Measurements from ENCODE around the gene PTPRN2. TPM values are rescaled to one million over a fixed set of nuclear protein-coding genes. Genes with fewer than 3 reads are reported as not detected.

The PTPRN2 gene
- total RNA-seq, 1 donor from 2014 or later, result 32.2 TPM

- Mint-ChIP-seq H3K27me3 (ENCODE audit: low read depth) (peaks cover 2% of the 10 kb centered on the region), H3K36me3 (ENCODE audit: low read depth) (peaks cover 4% of the 10 kb centered on the region), H3K9me3 (peaks cover 8% of the 10 kb centered on the region), H3K4me1 (peaks cover 13% of the 10 kb centered on the region), H3K27ac (ENCODE audit: unreplicated experiment) (no peak overlapping the region), H3K4me3 (no peak overlapping the region)
- TF ChIP-seq, protein P1, sequence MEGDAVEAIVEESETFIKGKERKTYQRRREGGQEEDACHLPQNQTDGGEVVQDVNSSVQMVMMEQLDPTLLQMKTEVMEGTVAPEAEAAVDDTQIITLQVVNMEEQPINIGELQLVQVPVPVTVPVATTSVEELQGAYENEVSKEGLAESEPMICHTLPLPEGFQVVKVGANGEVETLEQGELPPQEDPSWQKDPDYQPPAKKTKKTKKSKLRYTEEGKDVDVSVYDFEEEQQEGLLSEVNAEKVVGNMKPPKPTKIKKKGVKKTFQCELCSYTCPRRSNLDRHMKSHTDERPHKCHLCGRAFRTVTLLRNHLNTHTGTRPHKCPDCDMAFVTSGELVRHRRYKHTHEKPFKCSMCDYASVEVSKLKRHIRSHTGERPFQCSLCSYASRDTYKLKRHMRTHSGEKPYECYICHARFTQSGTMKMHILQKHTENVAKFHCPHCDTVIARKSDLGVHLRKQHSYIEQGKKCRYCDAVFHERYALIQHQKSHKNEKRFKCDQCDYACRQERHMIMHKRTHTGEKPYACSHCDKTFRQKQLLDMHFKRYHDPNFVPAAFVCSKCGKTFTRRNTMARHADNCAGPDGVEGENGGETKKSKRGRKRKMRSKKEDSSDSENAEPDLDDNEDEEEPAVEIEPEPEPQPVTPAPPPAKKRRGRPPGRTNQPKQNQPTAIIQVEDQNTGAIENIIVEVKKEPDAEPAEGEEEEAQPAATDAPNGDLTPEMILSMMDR (conservative IDR thresholded peaks at IDR 0.05), result no peak
- DNase-seq (ENCODE audit: low read depth, low spot score), result no peak
Observed at GRCh38 chr7:158375034-158375433, 212.6 kb downstream of the PTPRN2 start.

- no peak for DNase-seq (ENCODE audit: low read depth, low spot score)
- TF ChIP-seq, protein P1 (conservative IDR thresholded peaks at IDR 0.05), result no peak
- H3K4me3 Mint-ChIP-seq, result no peak overlapping the region
- peaks cover under 1% of the 10 kb centered on the region for H3K27me3 Mint-ChIP-seq (ENCODE audit: low read depth)
- no peak overlapping the region for H3K27ac Mint-ChIP-seq (ENCODE audit: unreplicated experiment)
- H3K36me3 Mint-ChIP-seq (ENCODE audit: low read depth), result peaks cover under 1% of the 10 kb centered on the region
- peaks cover 13% of the 10 kb centered on the region for H3K4me1 Mint-ChIP-seq
- peaks cover 4% of the 10 kb centered on the region for H3K9me3 Mint-ChIP-seq
Observed at GRCh38 chr7:158374586-158374985, 213.0 kb downstream of the PTPRN2 start.

- Mint-ChIP-seq H3K27ac (ENCODE audit: unreplicated experiment) (peak overlapping the region; percentile 45), H3K4me1 (peaks cover 13% of the 10 kb centered on the region), H3K4me3 (no peak overlapping the region), H3K36me3 (ENCODE audit: low read depth) (no peaks in the 10 kb centered on the region), H3K9me3 (peaks cover under 1% of the 10 kb centered on the region), H3K27me3 (ENCODE audit: low read depth) (no peaks in the 10 kb centered on the region)
- no peak for DNase-seq (ENCODE audit: low read depth, low spot score)
- TF ChIP-seq, protein P1 (conservative IDR thresholded peaks at IDR 0.05), result no peak
Observed at GRCh38 chr7:158374146-158374545, 213.5 kb downstream of the PTPRN2 start.

- Mint-ChIP-seq H3K4me1 (peaks cover 13% of the 10 kb centered on the region), H3K4me3 (no peak overlapping the region), H3K36me3 (ENCODE audit: low read depth) (no peaks in the 10 kb centered on the region), H3K9me3 (no peaks in the 10 kb centered on the region), H3K27ac (ENCODE audit: unreplicated experiment) (peak overlapping the region; percentile 45), H3K27me3 (ENCODE audit: low read depth) (no peaks in the 10 kb centered on the region)
- DNase-seq (ENCODE audit: low read depth, low spot score), result no peak
- TF ChIP-seq, protein P1 (conservative IDR thresholded peaks at IDR 0.05), result no peak
Observed at GRCh38 chr7:158373476-158374133, 214.0 kb downstream of the PTPRN2 start.

DNA sequence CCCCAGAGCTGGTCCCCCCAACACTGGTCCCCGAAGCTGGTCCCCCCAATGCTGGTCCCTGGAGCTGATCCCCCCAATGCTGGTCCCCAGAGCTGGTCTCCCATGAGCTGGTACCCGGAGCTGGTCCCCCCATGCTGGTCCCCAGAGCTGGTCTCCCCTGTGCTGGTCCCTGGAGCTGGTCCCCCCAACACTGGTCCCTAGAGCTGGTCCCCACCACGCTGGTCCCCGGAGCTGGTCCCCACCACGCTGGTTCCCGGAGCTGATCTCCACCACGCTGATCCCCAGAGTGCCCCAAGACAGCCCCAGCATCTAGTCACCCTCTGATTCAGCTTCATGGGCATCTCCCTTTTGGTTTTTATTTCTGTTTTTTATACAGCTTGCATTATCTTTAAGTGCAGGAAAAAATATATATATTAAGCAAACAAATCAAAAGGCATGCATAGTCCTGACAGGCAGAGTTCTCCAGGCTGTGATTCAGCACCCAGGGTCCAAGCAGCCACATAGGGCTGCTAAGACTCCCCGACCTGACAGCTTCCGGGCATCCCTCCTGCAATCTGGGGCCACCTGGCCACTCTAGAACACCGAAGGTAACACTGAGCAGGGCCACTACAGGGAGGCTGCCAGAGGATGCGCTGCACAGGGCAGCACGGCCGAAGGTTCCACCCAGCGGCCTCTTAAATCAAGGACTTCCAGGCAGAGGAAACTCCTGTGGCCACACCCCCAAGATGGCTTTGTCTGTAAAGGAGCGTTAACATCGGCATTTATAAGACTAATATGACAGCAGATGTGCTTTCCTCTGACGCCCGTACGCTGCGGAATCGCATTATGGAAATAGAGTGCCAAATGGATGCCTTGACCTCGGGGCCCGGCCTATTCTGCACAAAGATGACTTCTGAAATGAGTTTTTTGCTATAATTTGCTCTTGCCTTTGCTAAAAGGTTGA lies 215.0 kb downstream of the PTPRN2 start:
- no peak overlapping the region for H3K27ac Mint-ChIP-seq (ENCODE audit: unreplicated experiment)
- no peaks in the 10 kb centered on the region for H3K27me3 Mint-ChIP-seq (ENCODE audit: low read depth)
- TF ChIP-seq, protein P1 (conservative IDR thresholded peaks at IDR 0.05), result no peak
- H3K4me1 Mint-ChIP-seq, result peaks cover 13% of the 10 kb centered on the region
- no peak overlapping the region for H3K4me3 Mint-ChIP-seq
- DNase-seq (ENCODE audit: low read depth, low spot score), result no peak
- no peaks in the 10 kb centered on the region for H3K36me3 Mint-ChIP-seq (ENCODE audit: low read depth)
- no peaks in the 10 kb centered on the region for H3K9me3 Mint-ChIP-seq
